ENCODE results near the gene APBA2. TPM values are rescaled to one million over a fixed set of nuclear protein-coding genes. Genes with fewer than 3 reads are reported as not detected.

Gene APBA2
- total RNA-seq, 4 donors from 2014 or later, result 7.2 to 33.8 (median 8.8) TPM

DNA sequence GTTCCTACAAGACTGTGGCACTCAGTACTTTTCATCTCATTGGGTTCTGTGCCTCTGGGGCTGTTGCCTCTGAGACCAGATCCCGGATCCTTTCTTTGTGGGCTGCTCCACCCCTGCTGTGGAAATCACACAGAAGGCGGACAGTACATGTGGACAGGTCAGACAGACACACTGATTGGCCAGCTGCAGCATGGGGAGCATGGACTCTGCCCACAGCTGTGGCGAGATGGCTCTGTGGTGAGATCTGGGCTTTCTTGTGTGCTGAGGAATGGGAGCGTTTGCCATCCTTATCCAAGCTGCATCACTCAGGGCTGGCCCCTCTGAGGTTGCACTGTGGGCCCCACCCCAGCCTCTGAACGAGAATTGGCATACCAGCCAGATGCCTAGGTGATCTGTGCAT lies 147.0 kb downstream of the APBA2 start:
- Histone ChIP-seq H3K4me3 (no peak overlapping the region), H3K27ac (no peak overlapping the region), H3K36me3 (no peaks in the 10 kb centered on the region), H3K27me3 (no peaks in the 10 kb centered on the region), H3K4me1 (no peaks in the 10 kb centered on the region), H3K9me3 (no peaks in the 10 kb centered on the region)
- TF ChIP-seq CTCF (IDR thresholded peaks at IDR 0.05), result no peak
- TF ChIP-seq POLR2A (IDR thresholded peaks at IDR 0.05), result no peak
- DNase-seq, result no peak

- TF ChIP-seq POLR2A (IDR thresholded peaks at IDR 0.05) (no peak), CTCF (IDR thresholded peaks at IDR 0.05) (no peak)
- Histone ChIP-seq H3K4me1 (no peaks in the 10 kb centered on the region), H3K9me3 (no peaks in the 10 kb centered on the region), H3K27ac (no peak overlapping the region), H3K4me3 (no peak overlapping the region), H3K27me3 (no peaks in the 10 kb centered on the region), H3K36me3 (no peaks in the 10 kb centered on the region)
- DNase-seq, result no peak
These were observed 148.4 kb downstream of the APBA2 start for GRCh38 chr15:29034151-29034550.

GRCh38 chr15:29034593-29035335 lies 149.0 kb downstream of the APBA2 start:
- no peaks in the 10 kb centered on the region for H3K4me1 ChIP-seq
- DNase-seq, result no peak
- H3K27ac ChIP-seq, result no peak overlapping the region
- no peaks in the 10 kb centered on the region for H3K36me3 ChIP-seq
- H3K27me3 ChIP-seq, result no peaks in the 10 kb centered on the region
- TF ChIP-seq CTCF (IDR thresholded peaks at IDR 0.05) (no peak), POLR2A (IDR thresholded peaks at IDR 0.05) (no peak)
- no peak overlapping the region for H3K4me3 ChIP-seq
- no peaks in the 10 kb centered on the region for H3K9me3 ChIP-seq

GRCh38 chr15:29035336-29036285 lies 149.8 kb downstream of the APBA2 start:
- Histone ChIP-seq H3K27me3 (no peaks in the 10 kb centered on the region), H3K4me3 (no peak overlapping the region), H3K9me3 (no peaks in the 10 kb centered on the region), H3K27ac (no peak overlapping the region), H3K36me3 (no peaks in the 10 kb centered on the region), H3K4me1 (no peaks in the 10 kb centered on the region)
- no peak for TF ChIP-seq POLR2A (IDR thresholded peaks at IDR 0.05)
- no peak for DNase-seq

- TF ChIP-seq CTCF (IDR thresholded peaks at IDR 0.05) (no peak), POLR2A (IDR thresholded peaks at IDR 0.05) (no peak)
- no peaks in the 10 kb centered on the region for H3K9me3 ChIP-seq
- H3K27me3 ChIP-seq, result no peaks in the 10 kb centered on the region
- no peak for DNase-seq
- H3K27ac ChIP-seq, result no peak overlapping the region
- no peak overlapping the region for H3K4me3 ChIP-seq
- no peaks in the 10 kb centered on the region for H3K36me3 ChIP-seq
- H3K4me1 ChIP-seq, result no peaks in the 10 kb centered on the region
These were observed 152.4 kb downstream of the APBA2 start for GRCh38 chr15:29037997-29038705.
